HG03571 (cell line): ENCODE data around the gene PRPF38B.

Experiments used
- ATAC-seq: cut with Tn5 transposase; IDR thresholded peaks from one replicate; pipeline ENCODE4 v1.9.1; 2021; ENCODE audit not compliant: unreplicated experiment

The PRPF38B gene

DNA sequence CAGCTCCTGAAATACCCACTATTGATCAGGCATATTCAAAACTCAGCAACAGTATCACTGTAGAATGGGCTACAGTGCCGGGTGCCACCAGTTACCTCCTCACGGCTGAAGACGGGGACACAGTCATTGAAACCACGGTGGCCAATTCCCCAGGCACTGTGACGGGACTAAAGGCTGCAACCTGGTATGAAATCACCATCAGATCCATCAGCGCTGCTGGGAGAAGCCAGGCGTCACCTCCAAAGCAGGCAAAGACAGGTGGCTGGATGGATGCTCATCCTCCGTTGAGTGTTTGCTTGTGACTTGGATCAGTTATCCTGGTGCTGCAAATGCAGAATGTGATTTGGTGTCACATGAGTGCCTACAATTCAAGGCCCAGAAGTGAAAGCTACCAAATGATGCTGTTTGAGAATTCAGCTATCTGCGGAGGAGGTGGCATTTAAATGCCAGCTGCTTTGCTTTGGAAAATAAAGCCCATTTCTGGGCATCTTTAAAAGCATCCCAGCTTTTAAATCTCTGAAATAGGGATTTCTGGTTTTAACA is 25.7 kb downstream of the PRPF38B start:
- no peak for ATAC-seq

DNA sequence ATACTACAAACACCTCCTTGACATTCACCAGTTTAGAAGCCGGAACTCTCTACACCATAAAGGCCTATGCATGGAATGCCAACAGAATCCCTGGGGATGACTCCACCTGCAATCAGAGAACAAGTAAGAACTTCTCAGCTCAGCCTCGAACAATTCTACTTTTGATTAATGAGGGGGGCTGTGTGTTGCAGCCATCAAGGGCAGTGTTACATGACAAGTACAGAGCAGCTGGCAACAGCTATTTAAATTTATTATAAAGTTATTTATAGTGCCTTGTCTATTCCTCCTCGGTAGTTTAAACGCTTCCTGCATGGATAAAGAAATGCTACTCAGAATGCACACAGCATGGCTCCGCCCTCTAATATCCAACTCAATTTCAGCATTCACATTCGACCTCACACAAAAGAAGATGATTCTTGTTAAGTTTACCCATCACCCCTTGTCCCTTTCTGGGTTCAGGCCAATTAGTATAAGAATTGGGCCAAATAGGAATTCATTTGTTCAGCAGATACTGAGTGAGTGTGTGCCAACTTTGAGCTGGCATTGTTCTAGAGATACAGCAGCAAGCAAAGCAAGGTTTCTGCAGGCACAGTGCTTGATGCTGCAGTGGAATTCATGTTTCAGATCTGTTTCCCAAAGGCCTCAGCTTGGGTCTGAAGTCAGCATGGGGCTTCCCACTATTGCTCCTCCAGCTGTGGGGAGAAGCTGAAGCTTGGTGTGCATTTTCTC is 27.0 kb downstream of the PRPF38B start:
- ATAC-seq = no peak

DNA sequence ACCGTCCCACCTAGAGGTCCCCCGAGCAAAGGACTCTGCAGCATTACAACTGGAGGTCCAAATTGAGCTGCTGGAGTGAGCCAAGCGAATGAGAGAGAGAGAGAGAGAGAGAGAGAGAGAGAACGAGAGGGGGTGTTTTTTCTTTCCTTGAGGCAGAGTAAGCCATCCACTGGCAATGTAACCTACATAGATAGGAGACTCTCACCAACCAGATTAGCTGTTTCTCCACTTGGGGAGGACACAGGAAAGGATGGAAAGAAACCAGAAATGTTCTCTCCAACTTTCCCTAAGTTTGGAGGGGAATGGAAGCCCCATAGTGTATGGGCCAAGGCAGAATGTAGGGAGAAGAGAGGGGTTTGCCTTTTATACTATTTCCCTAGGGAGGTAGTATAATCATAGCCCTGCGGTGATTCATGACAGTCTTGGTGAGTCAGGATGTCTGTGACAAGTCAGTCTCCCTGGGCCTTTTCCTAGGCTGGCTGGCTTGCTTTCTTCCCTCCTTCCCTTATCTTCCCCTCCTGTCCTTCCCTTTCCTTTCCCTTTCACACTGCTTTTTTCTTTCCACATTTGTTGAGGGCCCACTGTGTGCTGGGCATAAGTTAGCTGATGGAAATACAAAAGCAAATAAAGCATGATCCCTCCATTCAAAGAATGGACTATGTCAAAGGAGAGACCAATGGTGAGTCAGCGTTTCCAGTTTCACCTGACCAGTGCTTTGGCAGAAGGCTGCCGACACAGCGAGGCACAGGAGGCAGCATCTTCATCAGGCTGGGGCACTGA is 27.7 kb downstream of the PRPF38B start:
- no peak for ATAC-seq

DNA sequence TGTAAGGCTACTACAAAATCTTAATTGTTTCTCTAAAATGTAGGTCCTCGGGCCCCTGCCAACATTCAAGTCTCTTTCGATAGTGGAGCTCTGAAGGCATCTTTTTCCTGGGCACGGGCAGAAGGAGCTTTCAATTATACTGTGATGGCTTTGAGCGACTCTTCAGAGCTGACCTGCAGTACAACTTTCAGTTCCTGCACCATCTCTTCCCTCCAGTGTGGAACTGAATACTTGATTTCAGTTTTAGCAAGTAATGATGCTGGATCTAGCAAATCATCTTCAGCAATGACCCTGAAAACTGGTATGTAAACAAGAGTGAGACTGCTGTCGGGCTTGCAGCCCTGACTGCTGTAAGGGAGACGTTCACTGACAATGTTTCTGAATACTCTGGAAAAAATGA is 30.2 kb downstream of the PRPF38B start:
- ATAC-seq = no peak

DNA sequence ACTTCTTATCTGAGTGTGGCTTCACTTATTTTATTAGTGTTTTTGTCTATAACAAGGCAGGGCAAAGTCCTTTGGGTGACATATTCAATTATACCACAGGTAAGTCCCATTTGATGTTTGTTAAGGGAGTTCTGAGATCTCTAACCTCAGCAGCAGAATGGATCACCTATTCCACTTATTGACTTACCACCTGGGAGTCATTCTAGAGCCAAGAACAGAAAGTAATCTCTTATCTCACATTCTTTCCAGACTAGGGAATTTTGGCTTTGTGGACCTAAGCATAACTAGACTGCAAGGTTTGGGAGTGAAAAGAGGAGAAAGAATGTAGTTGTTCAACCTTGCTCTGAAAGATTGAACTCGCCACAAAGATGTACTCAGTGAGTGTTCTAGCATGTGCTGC is 33.8 kb downstream of the PRPF38B start:
- no peak for ATAC-seq

DNA sequence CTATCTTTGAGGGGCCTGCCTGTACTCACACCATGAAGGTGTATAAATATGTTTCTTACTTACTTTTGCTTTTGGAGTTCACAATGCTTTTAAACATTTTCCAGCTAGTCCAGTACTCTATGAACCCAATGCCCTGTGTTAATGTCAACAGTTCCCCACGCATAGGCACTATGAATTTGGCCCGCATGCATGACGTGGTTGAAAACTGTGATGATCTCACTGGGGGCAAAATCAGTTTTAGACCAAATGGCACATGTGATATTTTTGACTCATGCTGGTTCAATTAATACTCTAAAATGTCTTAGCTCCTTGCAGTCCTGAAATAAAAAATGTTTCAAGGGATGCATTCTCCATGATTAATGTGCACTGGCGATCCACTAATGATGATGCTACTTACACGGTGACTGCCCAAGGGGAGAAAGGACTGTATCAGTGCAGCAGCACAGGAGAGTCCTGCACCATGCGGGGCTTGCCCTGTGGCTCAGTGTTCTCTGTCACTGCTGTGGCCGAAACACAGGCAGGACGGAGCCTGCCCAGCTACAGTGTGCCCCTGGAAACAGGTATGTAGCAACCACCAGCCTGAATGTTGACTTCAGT is 36.3 kb downstream of the PRPF38B start:
- no peak for ATAC-seq

DNA sequence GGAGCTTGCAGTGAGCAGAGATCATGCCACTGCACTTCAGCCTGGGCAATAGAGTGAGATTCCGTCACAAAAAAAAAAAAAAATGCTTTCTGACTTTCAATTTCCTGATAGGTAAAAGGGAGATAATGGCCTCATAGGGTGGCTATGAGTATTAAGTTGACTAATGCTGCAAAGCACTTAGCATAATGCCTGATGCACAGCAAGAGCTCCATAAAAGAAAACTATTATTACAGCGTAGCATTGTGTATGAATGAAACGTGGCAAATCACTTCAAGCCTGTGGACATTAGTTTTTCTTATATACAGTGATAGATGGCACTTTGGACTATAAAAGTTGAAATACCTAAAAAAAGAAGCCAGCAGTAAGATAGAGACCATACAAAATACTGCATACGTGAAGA is 37.4 kb downstream of the PRPF38B start:
- ATAC-seq = no peak

DNA sequence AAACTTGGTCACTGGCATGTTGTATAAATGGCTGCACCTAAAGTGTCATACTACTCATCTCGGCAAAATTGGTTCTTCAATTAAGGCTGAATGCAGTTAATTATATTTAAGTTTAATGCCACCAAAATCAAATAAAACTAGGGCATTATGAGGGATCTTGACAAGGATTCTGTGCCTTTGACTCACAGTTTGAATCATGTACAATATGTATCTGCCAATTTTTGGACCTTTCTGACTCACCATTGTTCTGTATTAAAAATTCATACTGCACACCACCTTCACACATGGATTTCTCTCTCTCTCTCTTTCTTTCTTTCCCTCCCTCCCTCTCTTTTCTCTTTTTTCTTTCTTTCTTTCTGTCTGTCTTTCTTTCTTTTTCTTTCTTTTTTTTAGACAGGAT is 40.3 kb downstream of the PRPF38B start:
- no peak for ATAC-seq

DNA sequence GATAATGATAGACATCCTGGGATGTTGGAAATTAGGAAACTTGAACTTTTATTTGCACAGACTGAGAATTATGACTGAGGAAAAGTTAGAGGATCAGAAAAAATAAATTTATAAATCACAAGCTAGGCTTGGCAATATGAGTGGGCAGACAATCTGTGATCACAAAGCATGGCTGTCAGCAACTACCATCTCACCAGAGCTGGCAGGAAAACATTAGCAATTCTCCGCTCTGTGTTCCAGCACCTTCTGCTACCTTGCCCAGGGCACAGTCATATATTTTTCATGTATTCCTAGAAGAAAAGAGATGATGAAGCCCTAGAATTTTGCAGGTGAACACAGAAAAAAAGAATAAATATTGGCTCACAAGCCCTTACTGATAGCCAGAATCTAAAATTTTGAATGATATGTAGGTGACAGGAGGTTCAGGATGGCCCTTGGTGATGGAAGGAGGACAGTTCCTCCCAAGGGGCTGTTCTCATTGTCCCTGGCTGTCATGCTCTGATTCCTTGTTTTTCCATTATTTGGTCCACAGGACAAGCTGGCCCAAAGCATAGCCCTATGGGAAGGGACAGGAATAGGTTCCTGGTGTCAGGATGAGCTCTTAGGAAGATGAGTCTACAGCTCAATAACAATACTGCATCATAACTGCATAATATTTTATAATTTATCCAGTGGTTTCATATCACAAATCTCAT is 42.2 kb downstream of the PRPF38B start:
- ATAC-seq = no peak

DNA sequence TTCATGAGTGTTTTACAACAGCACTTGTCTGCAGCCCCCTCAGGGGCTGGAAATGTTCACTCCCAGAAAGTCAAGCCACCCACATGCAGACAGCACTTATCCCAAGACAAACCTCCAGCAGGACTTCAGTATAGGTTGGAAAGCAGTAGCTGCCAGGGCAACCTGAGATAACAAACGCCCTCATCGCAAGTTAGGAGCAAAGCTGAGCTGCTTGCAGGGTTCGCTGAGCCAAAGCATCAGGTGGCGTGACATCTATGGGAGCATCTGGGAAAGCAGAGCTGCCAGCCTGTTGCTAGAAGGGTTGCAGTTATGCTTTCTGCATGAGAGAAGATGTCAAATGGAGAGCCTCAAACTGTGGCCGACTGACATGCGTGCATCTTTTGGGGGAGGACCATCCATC is 50.1 kb downstream of the PRPF38B start:
- no peak for ATAC-seq

DNA sequence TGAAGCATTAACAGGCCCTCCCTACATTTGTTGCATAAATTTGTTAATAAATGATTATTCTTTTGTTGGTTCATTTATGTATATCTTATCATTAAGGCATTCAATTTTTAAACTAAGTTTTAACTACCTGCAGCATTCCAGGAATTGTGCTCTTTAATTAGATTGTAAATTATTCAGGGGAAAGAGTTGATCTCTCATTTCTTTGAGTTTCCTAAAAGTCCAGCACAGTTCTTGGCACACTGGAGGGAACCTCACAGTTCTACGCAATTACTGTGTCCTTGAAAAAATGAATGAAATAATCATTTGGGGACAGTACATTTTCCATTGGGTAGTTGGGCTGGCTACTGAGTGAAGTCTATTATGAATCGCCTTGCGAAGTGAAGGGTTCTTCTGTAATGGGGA is 53.9 kb downstream of the PRPF38B start:
- ATAC-seq = no peak

DNA sequence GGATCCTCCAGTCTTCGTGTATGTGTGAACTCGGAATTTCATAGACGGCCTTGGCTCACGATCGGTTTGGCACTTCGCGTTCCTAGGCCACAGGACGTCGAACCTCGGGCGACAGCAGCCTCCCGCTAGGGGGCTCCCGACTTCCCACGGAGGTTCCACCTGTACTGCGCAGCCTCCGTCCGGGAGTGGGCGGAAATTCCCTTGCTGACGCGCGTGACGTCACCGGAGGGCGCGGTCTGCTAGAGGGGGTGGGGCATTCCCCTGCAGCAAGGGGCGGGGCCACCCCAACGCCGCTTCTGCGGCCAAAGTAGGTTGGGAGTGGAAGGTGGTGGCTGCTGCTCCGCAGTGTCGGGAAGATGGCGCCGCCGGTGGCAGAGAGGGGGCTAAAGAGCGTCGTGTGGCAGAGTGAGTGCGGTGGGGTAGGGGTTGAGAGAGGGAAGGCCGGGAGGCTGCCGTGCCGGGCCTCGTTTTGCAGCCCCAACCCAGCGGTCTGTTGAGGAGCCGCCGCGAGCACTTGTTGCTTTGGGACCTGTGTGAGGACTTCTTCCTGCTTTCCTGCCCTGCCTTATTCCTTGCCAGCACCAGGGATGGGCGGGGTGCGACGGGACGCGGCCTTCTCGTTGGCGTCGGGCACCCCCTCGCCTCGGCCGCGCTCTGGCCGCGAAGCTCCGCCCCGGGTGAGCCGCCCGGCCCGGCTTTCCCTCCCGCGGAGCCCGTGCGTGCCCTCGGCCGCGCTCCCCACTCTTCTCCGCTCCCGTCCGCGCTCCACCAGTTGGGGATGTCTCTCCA is 54.5 kb downstream of the PRPF38B start, which contains the start of gene STXBP3:
Gene STXBP3, plus strand, starts transcription at position 293 of the 789 bp plus-strand sequence. Its CDS starts 64 bp downstream, at position 357.
- peak; percentile 87 for ATAC-seq

DNA sequence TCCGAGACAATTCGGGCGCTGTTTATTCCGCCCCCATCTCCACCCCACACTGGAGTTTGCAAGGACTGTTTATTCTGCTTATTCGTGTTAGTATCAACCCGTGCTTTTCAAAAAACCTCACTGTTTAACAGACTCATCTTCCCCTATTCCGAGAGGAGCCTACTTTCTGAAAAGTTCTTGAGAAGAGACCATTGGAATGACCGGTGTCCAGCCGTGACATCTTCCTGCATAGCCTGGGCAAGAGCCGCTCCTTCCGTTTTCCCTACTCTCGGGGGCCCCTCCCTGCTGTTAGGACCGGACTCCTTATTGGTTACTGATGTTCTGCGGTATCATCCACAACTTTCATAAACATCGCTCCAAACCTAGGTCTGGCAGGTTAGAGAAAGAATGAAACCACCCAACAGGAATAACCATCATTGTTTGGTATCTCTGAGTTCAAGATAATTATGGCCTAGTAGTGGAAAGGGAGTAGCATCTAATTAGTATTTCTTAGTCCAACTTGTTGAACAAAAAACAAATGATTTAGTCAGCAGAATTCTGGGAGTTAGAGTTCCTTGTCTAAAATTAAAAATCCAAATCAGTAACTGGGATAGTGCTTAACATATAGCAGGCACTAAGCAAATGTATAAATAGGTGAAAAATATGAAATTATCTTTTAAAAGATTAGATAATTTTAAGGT is 55.2 kb downstream of the PRPF38B start:
- ATAC-seq = peak; percentile 18

DNA sequence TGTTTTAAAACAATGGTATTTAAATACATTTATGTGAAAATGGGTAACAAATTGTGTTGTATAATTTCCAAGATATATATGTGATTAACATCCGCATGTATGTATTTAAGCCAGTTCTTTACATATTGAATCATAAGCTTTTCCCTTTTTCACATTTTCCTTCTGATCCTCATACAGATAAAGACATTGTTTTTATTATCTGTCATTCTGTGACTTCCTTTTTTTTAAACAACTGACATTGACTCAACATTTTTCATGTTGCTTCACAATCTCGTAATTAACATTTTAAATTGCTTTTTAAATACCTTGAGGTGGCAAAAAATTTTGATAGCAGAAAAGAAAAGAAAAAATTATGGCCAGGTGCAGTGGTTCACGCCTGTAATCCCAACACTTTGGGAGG is 55.8 kb downstream of the PRPF38B start:
- ATAC-seq = no peak

DNA sequence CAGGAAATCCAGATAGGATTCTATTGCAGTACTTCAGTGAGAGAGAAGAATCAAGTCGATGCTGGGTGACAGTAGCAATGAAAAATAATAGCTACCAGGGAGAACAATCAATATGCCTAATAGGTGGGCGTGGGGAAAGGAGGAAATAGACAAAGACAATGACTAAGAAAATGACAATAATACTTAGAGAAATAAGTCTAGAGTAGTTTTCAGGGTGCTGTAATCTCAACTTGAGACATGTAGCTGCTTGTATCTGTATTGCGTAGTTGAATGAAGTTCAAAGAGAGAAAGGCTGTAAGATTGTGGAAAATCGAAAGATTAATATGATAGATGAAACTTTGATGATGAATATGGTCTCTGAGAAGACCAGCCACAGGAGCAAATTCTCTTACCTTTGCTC is 57.0 kb downstream of the PRPF38B start:
- ATAC-seq = no peak

DNA sequence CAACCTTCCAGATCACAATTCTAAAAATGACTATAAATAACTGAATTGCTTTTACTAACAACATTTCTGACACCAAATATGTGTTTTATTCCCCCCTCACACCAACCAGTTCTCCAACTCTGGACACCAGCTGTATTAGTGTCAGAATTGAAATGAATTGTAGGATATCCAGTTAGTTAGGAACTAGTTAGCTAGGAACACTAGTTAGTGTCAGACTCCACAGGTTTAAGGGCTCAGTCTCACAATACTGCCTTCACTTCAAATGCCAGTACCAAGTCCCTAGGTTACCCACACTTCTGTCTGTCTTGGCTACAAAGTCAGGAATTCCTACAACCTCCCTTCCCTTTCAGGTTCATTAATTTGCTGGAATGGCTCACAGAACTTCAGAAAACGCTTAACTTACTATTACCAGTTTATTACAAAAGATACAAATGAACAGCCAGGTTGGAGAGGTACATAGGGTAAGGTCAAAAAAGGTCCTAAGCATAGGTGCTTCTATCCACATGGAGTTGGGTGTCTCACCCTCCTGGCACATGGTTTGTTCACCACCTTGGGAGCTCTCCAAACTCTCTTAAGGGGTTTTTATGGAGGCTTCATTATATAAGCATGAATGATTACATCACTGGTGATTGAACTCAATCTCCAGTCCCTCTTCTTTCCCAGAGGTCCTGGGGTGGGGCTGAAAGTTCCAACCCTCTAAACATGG is 58.5 kb downstream of the PRPF38B start:
- ATAC-seq = no peak
